HFFc6 (cell line): Measurements from ENCODE around the gene ZNF624. TPM values are rescaled to one million over a fixed set of nuclear protein-coding genes. Genes with fewer than 3 reads are reported as not detected.
"Not testable (repeated sequence)": the region's sequence is repeated elsewhere in the genome, so short reads cannot be mapped to it uniquely, and the experiment has no call there.

ENCODE experiments used
- DNase-seq: peaks from one replicate; pipeline ENCODE4 v3.0.0-alpha.2; 2018
- H3K27ac Mint-ChIP-seq: 2 replicates; pipeline ENCODE4 v1.8.0; 2020; ENCODE audit warnings: mild to moderate bottlenecking, mixed read lengths
- H3K27me3 Mint-ChIP-seq: 2 replicates; pipeline ENCODE4 v1.8.0; 2021; ENCODE audit warnings: mild to moderate bottlenecking, moderate library complexity, mixed read lengths; ENCODE audit not compliant: insufficient read depth
- H3K36me3 Mint-ChIP-seq: 2 replicates; pipeline ENCODE4 v1.8.0; 2021; ENCODE audit warnings: low read depth, mixed read lengths
- H3K4me1 Mint-ChIP-seq: 2 replicates; pipeline ENCODE4 v1.8.0; 2020; ENCODE audit warnings: low read depth, mixed read lengths
- H3K4me3 Mint-ChIP-seq: 2 replicates; pipeline ENCODE4 v1.8.0; 2020; ENCODE audit warnings: mild to moderate bottlenecking, moderate library complexity, mixed read lengths
- H3K9me3 Mint-ChIP-seq: 2 replicates; pipeline ENCODE4 v1.8.0; 2020; ENCODE audit warnings: mild to moderate bottlenecking, mixed read lengths
- total RNA-seq, 6 experiments: library from RNA; stranded (reverse); fragmentation: NEBNext Ultra II Directional; extraction: Animal tissue kit (Norgen Biotek cat#: 25700); gene quantifications; 2 replicates in 1 of 6; 3 replicates in 5 of 6; pipeline ENCODE4 v1.2.3, GENCODE V29; 2021
- TF ChIP-seq, protein P1 (sequence below): fragments of 200-600 bp; sonication (generic); IDR thresholded peaks from 2 replicates; pipeline ENCODE4 v1.5.0; 2021; ENCODE audit warnings: antibody characterized with exemption, mild to moderate bottlenecking

ZNF624 gene
- total RNA-seq, 6 experiments from 2014 or later, result 2.6 to 3.6 (median 2.9) TPM

DNA sequence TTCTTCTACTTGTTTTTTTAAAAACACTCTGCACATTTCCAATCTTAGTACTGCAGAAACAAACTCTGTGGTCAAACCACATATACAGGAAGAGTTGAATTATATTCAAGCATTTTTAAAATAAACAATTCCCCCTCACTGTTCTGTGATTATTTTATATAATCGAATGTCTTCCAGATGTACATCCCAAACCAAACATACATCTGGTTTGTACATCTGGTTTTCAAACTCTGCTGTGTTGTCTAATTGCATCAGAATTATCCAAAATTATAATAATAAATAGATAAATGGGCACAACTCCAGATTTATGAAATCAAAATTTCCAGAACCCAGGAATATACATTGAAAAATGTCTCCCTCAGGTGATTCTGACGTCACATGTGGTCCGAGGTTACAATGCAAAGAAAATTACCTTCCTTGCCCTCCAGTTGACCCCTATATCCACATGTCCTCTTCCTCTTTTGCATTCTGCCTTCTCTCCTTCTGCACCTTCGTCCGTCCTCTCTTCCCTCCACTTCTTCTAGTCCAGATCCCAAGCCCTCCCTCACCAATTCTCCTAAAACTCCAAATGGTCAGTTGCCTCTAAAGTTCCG is 23.1 kb upstream of the ZNF624 start:
- Mint-ChIP-seq H3K4me3 (no peak overlapping the region), H3K36me3 (no peaks in the 10 kb centered on the region), H3K27ac (no peak overlapping the region), H3K9me3 (no peaks in the 10 kb centered on the region), H3K4me1 (peaks cover 6% of the 10 kb centered on the region; the same call in 1 of the 2 replicates), H3K27me3 (peaks cover 14% of the 10 kb centered on the region)
- DNase-seq, result no peak
- TF ChIP-seq, protein P1, sequence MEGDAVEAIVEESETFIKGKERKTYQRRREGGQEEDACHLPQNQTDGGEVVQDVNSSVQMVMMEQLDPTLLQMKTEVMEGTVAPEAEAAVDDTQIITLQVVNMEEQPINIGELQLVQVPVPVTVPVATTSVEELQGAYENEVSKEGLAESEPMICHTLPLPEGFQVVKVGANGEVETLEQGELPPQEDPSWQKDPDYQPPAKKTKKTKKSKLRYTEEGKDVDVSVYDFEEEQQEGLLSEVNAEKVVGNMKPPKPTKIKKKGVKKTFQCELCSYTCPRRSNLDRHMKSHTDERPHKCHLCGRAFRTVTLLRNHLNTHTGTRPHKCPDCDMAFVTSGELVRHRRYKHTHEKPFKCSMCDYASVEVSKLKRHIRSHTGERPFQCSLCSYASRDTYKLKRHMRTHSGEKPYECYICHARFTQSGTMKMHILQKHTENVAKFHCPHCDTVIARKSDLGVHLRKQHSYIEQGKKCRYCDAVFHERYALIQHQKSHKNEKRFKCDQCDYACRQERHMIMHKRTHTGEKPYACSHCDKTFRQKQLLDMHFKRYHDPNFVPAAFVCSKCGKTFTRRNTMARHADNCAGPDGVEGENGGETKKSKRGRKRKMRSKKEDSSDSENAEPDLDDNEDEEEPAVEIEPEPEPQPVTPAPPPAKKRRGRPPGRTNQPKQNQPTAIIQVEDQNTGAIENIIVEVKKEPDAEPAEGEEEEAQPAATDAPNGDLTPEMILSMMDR, result no peak

DNA sequence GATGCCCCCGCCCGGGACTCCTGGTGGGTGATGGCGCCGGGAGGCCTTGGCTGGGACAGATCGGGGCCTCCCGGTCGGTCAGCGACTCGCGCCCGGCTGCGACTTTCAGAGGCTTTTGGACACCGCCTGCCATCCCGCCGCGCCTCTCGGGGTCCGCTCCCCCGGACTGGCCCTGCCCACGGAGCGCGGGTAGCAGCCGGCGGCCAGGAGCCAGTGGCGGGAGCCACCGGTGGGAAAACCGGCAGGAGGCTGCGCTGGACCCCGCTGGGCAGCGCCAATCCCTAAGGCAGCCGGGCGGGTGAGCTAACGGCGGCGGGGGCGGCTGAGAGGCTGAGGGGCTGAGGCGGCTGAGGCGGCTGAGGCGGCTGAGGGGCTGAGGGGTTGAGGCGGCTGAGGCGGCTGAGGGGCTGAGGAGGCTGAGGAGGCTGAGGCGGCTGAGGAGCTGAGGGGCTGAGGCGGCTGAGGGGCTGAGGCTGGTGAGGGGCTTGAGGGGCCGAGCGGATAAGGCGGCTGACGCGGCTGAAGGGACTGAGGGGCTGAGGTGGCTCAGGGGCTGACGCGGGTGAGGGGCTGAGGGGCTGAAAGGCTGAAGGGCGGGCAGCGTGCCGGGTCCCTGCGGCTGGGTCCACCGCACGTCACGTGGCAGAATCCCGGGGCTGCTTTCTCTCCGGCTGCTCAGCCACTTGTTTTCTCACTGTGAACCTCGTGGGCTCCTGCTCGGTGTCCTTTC is 13.4 kb upstream of the ZNF624 start:
- Mint-ChIP-seq H3K27me3 (peaks cover 12% of the 10 kb centered on the region), H3K4me3 (peak overlapping the region; percentile 42; the same call in 1 of the 2 replicates)
- DNase-seq, H3K27ac Mint-ChIP-seq, H3K36me3 Mint-ChIP-seq, H3K4me1 Mint-ChIP-seq, H3K9me3 Mint-ChIP-seq: not testable (repeated sequence)

DNA sequence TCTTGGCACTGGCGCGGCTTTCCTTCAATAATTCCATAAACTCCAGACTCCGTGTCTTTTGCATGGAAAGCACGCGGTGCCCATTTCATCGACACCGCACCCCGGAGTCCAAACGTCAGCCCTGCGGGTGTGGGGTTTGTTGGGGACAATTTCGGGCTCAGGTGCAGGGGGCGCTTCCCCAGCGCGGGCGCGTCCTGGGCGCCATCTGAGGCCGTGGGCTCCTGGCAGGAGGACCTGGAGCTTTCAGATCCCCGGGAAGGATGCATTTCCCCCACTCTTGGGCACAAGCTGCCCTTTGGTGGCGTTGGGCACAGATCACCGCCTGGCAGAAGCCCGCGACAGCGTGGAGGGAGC is 12.9 kb upstream of the ZNF624 start:
- not testable (repeated sequence) for H3K4me1 Mint-ChIP-seq, H3K36me3 Mint-ChIP-seq, DNase-seq, H3K9me3 Mint-ChIP-seq, H3K4me3 Mint-ChIP-seq, H3K27ac Mint-ChIP-seq
- H3K27me3 Mint-ChIP-seq, result peaks cover 12% of the 10 kb centered on the region

DNA sequence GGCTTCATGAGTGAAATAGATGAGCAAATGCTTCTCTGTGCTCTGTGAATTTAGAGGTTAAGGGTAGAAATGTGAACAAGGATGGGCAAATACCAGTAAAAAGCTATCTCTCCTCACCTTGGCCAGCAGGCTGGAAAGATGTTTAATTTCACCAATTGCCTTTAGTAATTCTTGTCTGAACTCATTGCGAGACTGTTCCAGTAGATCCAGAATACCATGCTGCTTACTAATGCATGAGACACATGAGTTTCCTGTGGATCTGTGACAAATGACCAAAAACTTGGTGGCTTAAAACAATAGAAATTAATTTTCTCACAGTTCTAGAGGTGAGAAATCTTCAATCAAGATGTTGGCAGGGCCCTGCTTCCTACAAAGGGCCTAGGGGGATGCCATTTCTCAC is 9.3 kb upstream of the ZNF624 start:
- no peak overlapping the region for H3K4me3 Mint-ChIP-seq
- H3K36me3 Mint-ChIP-seq, result no peaks in the 10 kb centered on the region
- H3K9me3 Mint-ChIP-seq, result no peaks in the 10 kb centered on the region
- no peak overlapping the region for H3K27ac Mint-ChIP-seq
- peak; percentile 15 for DNase-seq
- TF ChIP-seq, protein P1, result no peak
- H3K4me1 Mint-ChIP-seq, result peaks cover 7% of the 10 kb centered on the region; the same call in 1 of the 2 replicates
- peaks cover 10% of the 10 kb centered on the region for H3K27me3 Mint-ChIP-seq

DNA sequence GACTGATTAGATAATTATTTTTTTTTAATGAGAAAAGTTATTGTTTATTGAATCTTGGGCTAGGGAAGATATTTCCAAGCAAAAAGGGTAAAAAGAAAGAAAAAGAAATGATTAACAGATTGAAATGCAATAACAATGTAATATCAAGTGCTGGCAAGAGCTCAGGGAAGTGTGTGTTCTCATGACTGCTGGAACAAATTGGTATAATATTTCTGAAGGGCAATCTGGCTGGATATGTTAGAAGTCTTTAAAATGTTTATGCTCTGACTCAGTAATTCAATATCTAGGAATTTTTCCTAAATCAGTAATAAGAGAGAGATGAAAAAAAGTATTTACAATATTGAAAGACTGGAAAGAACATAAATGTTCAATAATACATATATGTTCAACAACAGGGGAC is 7.6 kb upstream of the ZNF624 start:
- no peaks in the 10 kb centered on the region for H3K36me3 Mint-ChIP-seq
- H3K27me3 Mint-ChIP-seq, result peaks cover 2% of the 10 kb centered on the region; the same call in 1 of the 2 replicates
- H3K4me1 Mint-ChIP-seq, result peaks cover 7% of the 10 kb centered on the region; the same call in 1 of the 2 replicates
- no peak overlapping the region for H3K27ac Mint-ChIP-seq
- no peak for DNase-seq
- no peak overlapping the region for H3K4me3 Mint-ChIP-seq
- TF ChIP-seq, protein P1, result no peak
- H3K9me3 Mint-ChIP-seq, result no peaks in the 10 kb centered on the region

DNA sequence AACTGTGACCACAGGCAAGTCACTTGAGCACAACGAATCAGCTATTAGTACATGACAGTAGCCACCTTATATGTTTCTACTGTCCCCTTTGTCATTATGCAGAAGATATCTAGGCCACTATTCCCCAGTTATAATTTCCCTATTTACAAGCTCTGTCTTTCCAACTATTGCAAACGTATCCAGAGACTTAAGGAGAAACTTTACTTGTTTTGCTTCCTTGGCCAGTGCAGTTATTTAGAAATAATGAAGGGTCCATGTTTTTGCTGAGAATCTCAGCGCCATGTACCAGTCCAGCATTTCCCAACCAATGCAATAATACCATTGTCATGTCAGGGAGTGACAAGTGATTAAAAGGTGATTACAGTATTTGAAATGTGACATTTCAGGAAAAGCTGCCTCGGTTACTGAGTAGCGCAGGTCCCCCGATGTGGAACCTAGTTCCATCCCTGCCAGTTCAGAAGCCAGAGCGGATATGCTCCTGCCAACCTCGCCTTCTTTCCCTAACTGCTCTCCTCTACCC is 743 bp downstream of the ZNF624 start:
- peaks cover 17% of the 10 kb centered on the region for H3K36me3 Mint-ChIP-seq
- no peaks in the 10 kb centered on the region for H3K9me3 Mint-ChIP-seq
- H3K27me3 Mint-ChIP-seq, result no peaks in the 10 kb centered on the region
- TF ChIP-seq, protein P1, result no peak
- H3K27ac Mint-ChIP-seq, result peak overlapping the region; percentile 76
- H3K4me3 Mint-ChIP-seq, result peak overlapping the region; percentile 89
- no peak for DNase-seq
- H3K4me1 Mint-ChIP-seq, result peaks cover 20% of the 10 kb centered on the region
